Measurements from ENCODE around the gene USP21. TPM values are rescaled to one million over a fixed set of nuclear protein-coding genes. Genes with fewer than 3 reads are reported as not detected.

Gene USP21
- total and polyA plus RNA-seq, 9 of the 15 experiments (the other 6 are each of a cell fraction or from before 2014, with no cell fraction given): 4.9 to 52.4 (median 21.6) TPM

GRCh38 chr1:161131523-161132409 is 27.5 kb upstream of the USP21 start (continued):
- TF ChIP-seq, protein P1, sequence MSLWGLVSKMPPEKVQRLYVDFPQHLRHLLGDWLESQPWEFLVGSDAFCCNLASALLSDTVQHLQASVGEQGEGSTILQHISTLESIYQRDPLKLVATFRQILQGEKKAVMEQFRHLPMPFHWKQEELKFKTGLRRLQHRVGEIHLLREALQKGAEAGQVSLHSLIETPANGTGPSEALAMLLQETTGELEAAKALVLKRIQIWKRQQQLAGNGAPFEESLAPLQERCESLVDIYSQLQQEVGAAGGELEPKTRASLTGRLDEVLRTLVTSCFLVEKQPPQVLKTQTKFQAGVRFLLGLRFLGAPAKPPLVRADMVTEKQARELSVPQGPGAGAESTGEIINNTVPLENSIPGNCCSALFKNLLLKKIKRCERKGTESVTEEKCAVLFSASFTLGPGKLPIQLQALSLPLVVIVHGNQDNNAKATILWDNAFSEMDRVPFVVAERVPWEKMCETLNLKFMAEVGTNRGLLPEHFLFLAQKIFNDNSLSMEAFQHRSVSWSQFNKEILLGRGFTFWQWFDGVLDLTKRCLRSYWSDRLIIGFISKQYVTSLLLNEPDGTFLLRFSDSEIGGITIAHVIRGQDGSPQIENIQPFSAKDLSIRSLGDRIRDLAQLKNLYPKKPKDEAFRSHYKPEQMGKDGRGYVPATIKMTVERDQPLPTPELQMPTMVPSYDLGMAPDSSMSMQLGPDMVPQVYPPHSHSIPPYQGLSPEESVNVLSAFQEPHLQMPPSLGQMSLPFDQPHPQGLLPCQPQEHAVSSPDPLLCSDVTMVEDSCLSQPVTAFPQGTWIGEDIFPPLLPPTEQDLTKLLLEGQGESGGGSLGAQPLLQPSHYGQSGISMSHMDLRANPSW (CRISPR knock-in tag; IDR thresholded peaks at IDR 0.05): no peak
- TF ChIP-seq, protein P2, sequence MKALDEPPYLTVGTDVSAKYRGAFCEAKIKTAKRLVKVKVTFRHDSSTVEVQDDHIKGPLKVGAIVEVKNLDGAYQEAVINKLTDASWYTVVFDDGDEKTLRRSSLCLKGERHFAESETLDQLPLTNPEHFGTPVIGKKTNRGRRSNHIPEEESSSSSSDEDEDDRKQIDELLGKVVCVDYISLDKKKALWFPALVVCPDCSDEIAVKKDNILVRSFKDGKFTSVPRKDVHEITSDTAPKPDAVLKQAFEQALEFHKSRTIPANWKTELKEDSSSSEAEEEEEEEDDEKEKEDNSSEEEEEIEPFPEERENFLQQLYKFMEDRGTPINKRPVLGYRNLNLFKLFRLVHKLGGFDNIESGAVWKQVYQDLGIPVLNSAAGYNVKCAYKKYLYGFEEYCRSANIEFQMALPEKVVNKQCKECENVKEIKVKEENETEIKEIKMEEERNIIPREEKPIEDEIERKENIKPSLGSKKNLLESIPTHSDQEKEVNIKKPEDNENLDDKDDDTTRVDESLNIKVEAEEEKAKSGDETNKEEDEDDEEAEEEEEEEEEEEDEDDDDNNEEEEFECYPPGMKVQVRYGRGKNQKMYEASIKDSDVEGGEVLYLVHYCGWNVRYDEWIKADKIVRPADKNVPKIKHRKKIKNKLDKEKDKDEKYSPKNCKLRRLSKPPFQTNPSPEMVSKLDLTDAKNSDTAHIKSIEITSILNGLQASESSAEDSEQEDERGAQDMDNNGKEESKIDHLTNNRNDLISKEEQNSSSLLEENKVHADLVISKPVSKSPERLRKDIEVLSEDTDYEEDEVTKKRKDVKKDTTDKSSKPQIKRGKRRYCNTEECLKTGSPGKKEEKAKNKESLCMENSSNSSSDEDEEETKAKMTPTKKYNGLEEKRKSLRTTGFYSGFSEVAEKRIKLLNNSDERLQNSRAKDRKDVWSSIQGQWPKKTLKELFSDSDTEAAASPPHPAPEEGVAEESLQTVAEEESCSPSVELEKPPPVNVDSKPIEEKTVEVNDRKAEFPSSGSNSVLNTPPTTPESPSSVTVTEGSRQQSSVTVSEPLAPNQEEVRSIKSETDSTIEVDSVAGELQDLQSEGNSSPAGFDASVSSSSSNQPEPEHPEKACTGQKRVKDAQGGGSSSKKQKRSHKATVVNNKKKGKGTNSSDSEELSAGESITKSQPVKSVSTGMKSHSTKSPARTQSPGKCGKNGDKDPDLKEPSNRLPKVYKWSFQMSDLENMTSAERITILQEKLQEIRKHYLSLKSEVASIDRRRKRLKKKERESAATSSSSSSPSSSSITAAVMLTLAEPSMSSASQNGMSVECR (CRISPR knock-in tag; IDR thresholded peaks at IDR 0.05): peak; percentile 40
- TF ChIP-seq TEAD2 (tag; IDR thresholded peaks at IDR 0.05) (no peak), THRAP3 (IDR thresholded peaks at IDR 0.05; ENCODE audit: borderline replicate concordance) (no peak), THRB (CRISPR knock-in tag; conservative IDR thresholded peaks at IDR 0.05) (peak; percentile 78; the same call in 1 of the 2 replicates), RBM17 (IDR thresholded peaks at IDR 0.05; ENCODE audit: borderline replicate concordance, low read depth, low read length) (no peak), RFX1 (IDR thresholded peaks at IDR 0.05) (no peak)
- TF ChIP-seq, protein P3, sequence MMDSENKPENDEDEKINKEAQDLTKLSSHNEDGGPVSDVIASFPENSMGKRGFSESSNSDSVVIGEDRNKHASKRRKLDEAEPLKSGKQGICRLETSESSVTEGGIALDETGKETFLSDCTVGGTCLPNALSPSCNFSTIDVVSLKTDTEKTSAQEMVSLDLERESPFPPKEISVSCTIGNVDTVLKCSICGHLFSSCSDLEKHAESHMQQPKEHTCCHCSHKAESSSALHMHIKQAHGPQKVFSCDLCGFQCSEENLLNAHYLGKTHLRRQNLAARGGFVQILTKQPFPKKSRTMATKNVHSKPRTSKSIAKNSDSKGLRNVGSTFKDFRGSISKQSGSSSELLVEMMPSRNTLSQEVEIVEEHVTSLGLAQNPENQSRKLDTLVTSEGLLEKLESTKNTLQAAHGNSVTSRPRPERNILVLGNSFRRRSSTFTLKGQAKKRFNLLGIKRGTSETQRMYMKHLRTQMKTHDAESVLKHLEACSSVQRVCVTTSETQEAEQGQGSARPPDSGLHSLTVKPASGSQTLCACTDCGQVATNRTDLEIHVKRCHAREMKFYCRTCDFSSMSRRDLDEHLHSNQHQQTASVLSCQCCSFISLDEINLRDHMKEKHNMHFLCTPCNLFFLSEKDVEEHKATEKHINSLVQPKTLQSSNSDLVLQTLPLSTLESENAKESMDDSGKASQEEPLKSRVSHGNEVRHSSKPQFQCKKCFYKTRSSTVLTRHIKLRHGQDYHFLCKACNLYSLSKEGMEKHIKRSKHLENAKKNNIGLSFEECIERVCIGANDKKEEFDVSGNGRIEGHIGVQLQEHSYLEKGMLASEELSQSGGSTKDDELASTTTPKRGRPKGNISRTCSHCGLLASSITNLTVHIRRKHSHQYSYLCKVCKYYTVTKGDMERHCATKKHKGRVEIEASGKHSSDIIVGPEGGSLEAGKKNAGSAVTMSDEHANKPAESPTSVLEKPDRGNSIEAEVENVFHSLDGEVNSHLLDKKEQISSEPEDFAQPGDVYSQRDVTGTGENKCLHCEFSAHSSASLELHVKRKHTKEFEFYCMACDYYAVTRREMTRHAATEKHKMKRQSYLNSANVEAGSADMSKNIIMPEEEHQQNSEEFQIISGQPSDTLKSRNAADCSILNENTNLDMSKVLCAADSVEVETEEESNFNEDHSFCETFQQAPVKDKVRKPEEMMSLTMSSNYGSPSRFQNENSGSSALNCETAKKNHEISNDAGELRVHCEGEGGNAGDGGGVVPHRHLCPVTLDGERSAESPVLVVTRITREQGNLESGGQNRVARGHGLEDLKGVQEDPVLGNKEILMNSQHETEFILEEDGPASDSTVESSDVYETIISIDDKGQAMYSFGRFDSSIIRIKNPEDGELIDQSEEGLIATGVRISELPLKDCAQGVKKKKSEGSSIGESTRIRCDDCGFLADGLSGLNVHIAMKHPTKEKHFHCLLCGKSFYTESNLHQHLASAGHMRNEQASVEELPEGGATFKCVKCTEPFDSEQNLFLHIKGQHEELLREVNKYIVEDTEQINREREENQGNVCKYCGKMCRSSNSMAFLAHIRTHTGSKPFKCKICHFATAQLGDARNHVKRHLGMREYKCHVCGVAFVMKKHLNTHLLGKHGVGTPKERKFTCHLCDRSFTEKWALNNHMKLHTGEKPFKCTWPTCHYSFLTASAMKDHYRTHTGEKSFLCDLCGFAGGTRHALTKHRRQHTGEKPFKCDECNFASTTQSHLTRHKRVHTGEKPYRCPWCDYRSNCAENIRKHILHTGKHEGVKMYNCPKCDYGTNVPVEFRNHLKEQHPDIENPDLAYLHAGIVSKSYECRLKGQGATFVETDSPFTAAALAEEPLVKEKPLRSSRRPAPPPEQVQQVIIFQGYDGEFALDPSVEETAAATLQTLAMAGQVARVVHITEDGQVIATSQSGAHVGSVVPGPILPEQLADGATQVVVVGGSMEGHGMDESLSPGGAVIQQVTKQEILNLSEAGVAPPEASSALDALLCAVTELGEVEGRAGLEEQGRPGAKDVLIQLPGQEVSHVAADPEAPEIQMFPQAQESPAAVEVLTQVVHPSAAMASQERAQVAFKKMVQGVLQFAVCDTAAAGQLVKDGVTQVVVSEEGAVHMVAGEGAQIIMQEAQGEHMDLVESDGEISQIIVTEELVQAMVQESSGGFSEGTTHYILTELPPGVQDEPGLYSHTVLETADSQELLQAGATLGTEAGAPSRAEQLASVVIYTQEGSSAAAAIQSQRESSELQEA (IDR thresholded peaks at IDR 0.05; ENCODE audit: low read depth): peak; percentile 55; the same call in 1 of the 2 replicates
